GM18909 (cell line): Measurements from ENCODE around the gene TPT1.
"Not testable (repeated sequence)": the region's sequence is repeated elsewhere in the genome, so short reads cannot be mapped to it uniquely, and the experiment has no call there.

Experiments used
- ATAC-seq: cut with Tn5 transposase; IDR thresholded peaks from one replicate; pipeline ENCODE4 v1.9.1; 2021; ENCODE audit warnings: mild to moderate bottlenecking; ENCODE audit not compliant: unreplicated experiment, poor library complexity

The TPT1 gene

GRCh38 chr13:45368005-45368404, 27.0 kb upstream of the TPT1 start:
- no peak for ATAC-seq

DNA sequence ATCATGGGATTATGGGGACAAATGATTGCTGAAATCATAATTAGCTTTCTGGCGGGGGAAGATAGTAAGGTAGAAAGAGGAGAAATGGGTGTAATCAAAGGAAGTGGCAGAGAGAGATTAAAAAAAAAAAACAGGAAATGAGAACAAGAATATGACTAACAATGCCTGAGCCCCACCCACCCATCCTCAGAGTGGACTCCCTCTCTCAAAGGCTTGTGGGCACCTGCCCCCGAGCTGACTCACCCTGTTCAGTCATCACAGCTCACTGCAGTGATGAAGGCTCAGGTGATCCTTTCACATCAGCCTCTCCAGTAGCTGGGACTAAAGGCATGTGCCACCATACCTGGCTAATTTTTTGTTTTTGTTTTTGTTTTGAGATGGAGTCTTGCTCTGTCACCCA, 26.4 kb upstream of the TPT1 start:
- ATAC-seq: peak; percentile 97

DNA sequence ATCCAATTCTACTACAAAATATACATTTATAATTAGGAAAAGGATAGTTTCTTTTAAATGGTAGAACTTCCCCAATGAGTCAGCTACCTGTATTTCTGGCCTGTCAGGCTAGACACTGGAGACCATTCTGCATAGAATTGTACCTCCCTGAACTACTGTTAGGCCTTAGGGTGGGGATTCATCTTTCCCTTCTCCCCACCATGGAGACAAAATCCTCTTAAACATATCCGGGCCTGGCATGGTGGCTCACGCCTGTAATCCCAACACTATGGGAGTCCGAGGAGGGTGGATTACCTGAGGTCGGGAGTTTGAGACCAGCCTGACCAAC, 24.5 kb upstream of the TPT1 start:
- ATAC-seq: no peak

DNA sequence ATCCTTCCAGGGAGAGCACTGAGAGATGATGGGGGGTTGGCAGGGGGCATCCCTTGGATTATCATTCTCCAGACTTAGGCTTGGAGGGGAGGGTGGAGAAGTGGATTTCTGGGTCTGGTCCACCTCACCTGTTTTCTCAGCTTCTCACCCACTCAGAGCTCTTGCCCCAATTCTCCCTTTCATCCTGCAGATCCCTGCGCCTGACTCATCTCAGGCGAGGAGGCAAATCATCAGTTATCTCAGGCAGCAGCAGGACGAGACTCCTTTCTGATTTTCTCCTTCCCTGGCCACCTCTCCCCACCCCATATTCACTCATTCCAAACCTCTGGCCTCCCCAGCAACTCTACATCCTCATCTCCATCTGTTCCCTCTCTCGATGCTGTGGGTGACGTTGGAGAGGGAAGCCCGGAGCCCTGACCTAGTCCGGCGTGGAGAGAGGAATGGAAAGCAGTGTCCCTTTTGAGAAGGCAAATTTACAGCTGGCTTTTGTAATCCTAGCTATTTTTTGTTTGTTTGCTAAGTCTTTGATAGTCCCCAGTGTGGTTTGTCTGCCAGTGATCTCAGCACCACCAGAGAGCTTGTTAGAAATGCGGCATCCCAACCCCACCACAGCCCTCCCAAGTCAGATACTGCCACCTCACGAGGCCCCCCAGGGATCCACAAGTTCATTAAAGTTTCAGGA, 24.0 kb upstream of the TPT1 start:
- no peak for ATAC-seq

DNA sequence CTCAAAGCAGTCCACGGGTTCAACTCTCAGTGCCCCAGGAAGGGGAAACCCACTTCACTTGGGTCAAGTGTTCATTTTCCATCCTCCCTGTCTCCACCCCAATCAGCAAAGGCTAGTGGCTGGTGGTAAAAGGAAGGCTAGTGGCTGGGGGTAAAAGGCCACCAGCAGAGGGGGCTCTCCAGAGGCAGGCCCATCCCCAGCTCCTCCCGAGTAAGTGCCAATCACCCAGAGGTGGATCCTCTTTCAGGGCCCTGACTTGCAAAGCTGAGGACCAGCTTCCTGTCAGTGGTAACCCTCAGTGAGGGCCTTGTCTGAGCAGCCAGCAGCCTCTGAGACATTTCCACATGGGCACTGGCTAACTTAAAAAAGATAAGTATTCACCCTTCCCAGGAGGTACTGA, 22.0 kb upstream of the TPT1 start:
- ATAC-seq: no peak

GRCh38 chr13:45361596-45362206, 20.7 kb upstream of the TPT1 start:
- no peak for ATAC-seq

DNA sequence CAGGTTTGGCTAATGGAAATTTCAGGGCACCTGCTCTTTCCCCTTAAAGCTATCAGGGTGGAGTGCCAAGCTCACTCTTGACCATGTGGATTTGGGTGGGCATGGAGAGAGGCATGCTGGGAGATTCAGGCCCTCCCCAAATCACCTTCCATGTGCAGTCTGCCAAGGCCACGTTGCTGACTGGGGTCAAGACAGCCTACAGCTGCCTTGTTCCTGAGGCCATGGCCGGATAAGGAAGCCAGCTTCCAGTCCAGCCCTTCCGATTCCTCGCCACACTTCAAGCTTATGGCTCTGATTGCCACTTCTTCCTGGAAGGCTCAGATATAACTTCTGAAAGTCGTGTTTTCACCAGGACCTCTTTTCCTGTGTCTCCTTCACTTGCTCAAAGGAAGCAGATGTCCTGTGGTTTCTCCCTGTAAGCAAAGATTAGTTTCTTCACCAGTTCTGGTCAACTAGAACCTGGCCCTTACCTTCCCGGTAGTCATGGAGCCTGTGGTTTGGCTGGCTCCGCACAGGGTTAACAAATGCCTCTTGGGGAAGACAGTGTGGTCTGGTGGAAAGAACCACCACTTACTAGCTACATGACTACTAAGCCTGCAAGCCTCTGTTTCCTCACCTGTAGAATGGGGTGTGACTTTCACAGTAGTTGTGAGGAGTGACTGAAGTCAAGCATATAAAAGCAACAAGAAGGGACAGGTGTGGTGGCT, 16.1 kb upstream of the TPT1 start:
- ATAC-seq: no peak

DNA sequence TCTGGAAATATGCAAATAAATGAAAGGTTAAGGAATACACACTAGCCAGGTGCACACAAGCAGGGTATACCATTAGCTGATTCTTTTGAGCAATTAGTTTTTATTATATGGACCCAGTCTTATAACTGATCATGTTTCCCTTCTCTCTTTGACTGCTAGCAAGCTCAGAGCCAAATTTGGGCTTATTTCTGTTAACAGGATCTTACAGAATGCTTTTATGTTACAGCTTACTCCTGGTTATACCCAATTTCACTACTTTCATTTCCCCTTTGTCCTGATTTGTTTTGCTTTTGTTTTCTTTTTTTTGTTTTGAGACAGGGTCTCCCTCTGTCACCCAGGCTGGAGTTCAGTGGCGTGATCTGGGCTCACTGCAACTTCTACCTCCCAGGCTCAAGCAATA, 12.9 kb upstream of the TPT1 start:
- no peak for ATAC-seq

DNA sequence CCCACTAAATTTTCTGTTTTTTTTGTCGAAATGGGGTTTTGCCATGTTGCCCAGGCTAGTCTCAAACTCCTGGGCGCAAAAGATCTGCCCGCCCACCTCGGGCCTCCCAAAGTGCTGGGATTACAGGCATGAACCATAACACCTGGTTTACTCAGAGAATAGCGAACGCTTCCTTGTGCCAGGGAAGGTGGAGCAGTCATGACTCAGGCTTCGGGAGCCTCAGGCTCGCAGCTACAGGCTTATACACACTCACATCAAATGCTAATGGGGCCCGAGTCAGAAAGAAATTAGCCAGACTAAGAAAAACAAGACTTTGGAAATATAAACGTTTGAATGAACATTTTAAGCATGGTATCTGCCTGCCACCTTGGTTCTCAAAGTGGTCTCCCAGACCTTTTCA, 11.0 kb upstream of the TPT1 start:
- ATAC-seq: no peak

DNA sequence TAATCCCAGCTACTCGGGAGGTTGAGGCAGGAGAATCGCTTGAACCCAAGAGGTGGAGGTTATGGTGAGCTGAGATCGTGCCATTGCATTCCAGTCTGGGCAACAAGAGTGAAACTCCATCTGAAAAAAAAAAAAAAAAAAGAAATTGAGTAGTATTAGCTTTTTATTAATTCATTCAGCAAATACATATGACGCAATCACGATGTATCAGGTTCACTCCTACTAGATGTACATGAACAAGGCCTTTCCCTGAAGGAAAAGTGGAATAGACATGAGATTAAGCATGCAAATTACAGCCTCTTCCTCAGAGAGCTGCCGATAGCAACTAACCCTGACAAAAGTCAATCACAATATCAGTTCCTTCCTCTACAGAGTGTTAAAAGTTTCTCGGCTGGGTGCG, 9.2 kb upstream of the TPT1 start:
- no peak for ATAC-seq

- no peak for ATAC-seq
These were observed 8.5 kb upstream of the TPT1 start for GRCh38 chr13:45349438-45349837.

GRCh38 chr13:45344064-45344463, 3.1 kb upstream of the TPT1 start:
- ATAC-seq: not testable (repeated sequence)

DNA sequence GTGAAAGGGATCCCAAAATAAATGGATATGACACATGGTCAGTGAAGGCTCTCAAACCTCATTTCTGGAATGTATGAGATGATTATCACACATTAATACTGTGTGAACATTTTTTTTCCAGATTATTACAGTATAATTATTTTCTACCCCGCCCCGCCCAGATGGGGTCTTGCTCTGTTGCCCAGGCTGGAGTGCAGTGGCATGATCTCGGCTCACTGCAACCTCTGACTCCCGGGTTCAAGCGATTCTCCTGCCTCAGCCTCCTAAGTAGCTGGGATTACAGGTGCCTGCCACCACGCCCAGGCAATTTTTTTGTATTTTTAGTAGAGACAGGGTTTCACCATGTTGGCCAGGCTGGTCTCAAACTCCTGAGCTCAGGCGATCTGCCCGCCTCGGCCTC, 2.1 kb upstream of the TPT1 start:
- ATAC-seq: not testable (repeated sequence)

DNA sequence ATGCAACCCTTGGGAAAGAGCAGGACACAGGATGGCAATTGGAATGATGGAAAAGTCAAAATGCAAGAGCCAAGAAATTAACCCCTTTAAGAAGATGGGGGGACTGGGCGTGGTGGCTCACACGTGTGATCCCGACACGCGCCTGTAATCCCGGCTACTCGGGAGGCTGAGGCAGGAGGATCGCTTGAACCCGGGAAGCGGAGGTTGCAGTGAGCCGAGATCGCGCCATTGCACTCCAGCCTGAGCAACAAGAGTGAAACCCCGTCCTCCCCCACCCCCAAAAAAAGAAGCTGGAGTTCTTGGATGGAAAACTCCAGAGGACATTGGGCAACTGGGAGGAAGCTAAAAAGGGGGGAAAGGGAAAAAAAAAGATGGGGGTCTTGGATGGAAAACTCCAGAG, 1.7 kb upstream of the TPT1 start:
- ATAC-seq: not testable (repeated sequence)

GRCh38 chr13:45341799-45342500, 967 bp upstream of the TPT1 start:
- no peak for ATAC-seq

GRCh38 chr13:45340422-45341033, 455 bp downstream of the TPT1 start:
- ATAC-seq: peak; percentile 34

DNA sequence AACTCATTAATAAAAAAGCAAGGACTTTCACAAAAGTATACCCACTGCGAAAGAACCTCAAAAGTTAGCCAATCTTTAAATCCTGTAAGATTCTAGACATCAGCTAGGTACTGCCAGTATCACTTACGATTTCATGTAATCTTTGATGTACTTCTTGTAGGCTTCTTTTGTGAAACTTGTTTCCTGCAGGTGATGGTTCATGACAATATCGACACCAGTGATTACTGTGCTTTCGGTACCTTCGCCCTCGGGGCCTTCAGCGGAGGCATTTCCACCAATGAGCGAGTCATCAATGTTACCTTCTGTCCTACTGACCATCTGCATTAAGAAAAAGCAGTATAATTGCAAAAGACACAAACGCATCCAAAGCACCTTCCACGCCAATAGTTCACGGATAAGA, 1.1 kb downstream of the TPT1 start:
- no peak for ATAC-seq

DNA sequence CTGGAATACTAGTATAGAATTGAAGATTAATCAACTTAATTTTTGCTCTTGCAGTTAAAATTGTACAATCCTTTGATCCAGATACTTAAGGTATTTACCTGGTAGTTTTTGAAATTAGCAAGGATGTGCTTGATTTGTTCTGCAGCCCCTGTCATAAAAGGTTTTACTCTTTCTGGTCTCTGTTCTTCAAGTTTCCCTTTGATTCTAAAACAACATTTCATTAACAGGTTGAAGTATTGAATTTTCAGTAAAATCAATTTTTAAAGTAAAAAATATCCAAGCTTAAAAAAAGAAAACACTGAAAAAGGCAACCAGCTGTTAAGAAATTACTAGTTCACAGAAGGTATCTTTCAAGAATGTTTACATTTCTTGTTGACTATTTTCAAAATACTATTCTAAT, 1.6 kb downstream of the TPT1 start:
- ATAC-seq: no peak

- no peak for ATAC-seq
These were observed 3.2 kb downstream of the TPT1 start for GRCh38 chr13:45337803-45338202.

- ATAC-seq: no peak
These were observed 3.6 kb downstream of the TPT1 start for GRCh38 chr13:45337395-45337794.
